ENCODE data around the gene TMEM272.

- TF ChIP-seq CTCF (IDR thresholded peaks at IDR 0.05) (no peak), EZH2 (IDR thresholded peaks at IDR 0.05) (no peak)
Measured at GRCh38 chr13:51786425-51787265, 58.3 kb downstream of the TMEM272 start.
